ENCODE measurements around the gene VPS13C. TPM values are rescaled to one million over a fixed set of nuclear protein-coding genes. Genes with fewer than 3 reads are reported as not detected.

Gene VPS13C
- total RNA-seq, 1 experiment from 2014 or later: 40.0 TPM

DNA sequence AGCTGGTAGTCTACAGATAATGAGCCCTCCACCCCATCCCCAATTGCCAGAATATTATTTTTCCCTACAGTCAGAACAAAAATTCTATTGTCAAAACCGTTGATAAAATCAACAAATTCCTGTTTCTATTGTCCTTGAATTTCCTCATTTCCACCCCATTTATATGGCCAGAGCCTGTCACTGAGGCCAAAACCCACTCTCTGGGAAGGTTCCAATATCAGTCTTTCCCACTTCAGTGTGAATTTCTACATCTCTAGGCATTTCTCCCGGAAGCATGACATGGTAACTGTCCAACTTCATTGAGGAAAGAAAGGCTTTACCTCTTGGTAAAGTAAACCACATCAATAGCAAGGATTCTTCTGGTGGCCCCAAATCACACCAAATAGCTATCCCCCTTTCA lies 48.2 kb upstream of the VPS13C start:
- ChIA-PET CTCF (no interaction called here), POLR2A (ENCODE audit: unreplicated experiment) (no interaction called here)
- Histone ChIP-seq H3K27me3 (ENCODE audit: insufficient read depth, low read depth) (no peaks in the 10 kb centered on the region), H2AFZ (no peak overlapping the region), H3F3A (ENCODE audit: insufficient read depth, low read depth) (peaks cover 12% of the 10 kb centered on the region; the same call in 1 of the 2 replicates), H4K20me1 (ENCODE audit: insufficient read depth) (no peaks in the 10 kb centered on the region), H3K79me2 (ENCODE audit: low read depth) (no peaks in the 10 kb centered on the region), H3K9me3 (ENCODE audit: insufficient read depth, low read depth) (no peaks in the 10 kb centered on the region), H3K4me2 (no peak overlapping the region), H3K9me2 (ENCODE audit: insufficient read depth) (no peaks in the 10 kb centered on the region), H3K4me1 (replicated peaks; ENCODE audit: insufficient read depth) (peaks cover 26% of the 10 kb centered on the region), H3K4me3 (no peak overlapping the region), H3K36me3 (ENCODE audit: low read depth) (no peaks in the 10 kb centered on the region), H3K27ac (no peak overlapping the region)
- no TSS peak for BruUV-seq (replicated peaks)
- no peak for DNase-seq
- TF ChIP-seq, protein P1, sequence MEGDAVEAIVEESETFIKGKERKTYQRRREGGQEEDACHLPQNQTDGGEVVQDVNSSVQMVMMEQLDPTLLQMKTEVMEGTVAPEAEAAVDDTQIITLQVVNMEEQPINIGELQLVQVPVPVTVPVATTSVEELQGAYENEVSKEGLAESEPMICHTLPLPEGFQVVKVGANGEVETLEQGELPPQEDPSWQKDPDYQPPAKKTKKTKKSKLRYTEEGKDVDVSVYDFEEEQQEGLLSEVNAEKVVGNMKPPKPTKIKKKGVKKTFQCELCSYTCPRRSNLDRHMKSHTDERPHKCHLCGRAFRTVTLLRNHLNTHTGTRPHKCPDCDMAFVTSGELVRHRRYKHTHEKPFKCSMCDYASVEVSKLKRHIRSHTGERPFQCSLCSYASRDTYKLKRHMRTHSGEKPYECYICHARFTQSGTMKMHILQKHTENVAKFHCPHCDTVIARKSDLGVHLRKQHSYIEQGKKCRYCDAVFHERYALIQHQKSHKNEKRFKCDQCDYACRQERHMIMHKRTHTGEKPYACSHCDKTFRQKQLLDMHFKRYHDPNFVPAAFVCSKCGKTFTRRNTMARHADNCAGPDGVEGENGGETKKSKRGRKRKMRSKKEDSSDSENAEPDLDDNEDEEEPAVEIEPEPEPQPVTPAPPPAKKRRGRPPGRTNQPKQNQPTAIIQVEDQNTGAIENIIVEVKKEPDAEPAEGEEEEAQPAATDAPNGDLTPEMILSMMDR (conservative IDR thresholded peaks at IDR 0.05): no peak
- TF ChIP-seq EZH2 (IDR thresholded peaks at IDR 0.05; ENCODE audit: low read depth): no peak
- intact Hi-C loops (cut with micrococcal nuclease; ENCODE audit: unreplicated experiment): no loop called here

DNA sequence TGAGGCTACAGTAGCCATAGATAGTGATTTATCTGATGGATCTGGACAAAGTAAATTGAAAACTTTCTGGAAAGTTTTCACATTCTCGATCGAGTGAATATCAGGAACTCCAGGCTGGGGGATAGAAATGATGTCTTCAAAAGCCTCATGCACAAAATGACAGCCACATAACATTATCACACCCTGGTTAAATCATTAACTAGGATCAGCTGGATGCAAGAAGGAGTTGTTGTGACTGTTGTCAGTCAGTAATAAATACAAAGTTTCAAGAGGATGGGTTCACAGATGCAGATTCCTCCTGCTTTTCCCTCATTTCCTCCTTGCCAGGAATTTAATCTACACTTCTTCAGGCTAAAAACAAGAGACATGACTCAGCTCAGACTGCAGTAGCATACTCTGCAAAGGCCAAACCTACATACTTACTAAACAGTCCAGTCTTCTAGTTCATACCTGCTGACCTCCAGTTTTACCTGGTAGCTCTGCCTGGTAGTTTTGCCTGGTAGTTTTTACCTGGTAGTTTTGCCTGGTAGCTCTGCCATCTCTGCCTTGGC lies 47.4 kb upstream of the VPS13C start:
- no peak overlapping the region for H3K27ac ChIP-seq
- TF ChIP-seq, protein P1 (conservative IDR thresholded peaks at IDR 0.05): no peak
- no peak for TF ChIP-seq EZH2 (IDR thresholded peaks at IDR 0.05; ENCODE audit: low read depth)

DNA sequence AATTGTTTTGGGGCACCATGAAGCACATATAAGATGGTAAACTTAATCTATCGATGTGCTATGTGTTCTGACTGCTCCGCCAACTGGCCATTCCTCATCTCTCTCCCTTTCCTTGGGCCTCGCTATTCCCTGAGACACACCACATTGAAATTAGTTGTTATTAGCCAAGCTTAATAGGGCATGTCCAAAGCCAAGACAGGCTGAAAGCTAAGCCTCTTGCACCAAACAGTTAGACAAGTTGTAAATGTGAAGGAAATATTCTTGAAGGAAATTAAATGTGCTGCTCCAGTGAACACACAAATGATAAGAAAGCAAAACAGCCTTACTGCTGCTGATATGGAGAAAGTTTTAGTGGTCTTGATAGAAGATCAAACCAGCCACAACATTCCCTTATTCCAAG lies 45.8 kb upstream of the VPS13C start:
- H3K79me2 ChIP-seq (ENCODE audit: low read depth): no peaks in the 10 kb centered on the region
- CTCF ChIA-PET: no interaction called here
- H3F3A ChIP-seq (ENCODE audit: insufficient read depth, low read depth): peaks cover 5% of the 10 kb centered on the region; the same call in 1 of the 2 replicates
- no peaks in the 10 kb centered on the region for H4K20me1 ChIP-seq (ENCODE audit: insufficient read depth)
- H3K4me2 ChIP-seq: no peak overlapping the region
- H2AFZ ChIP-seq: no peak overlapping the region
- TF ChIP-seq, protein P1 (conservative IDR thresholded peaks at IDR 0.05): no peak
- no peak for TF ChIP-seq EZH2 (IDR thresholded peaks at IDR 0.05; ENCODE audit: low read depth)
- H3K4me1 ChIP-seq (replicated peaks; ENCODE audit: insufficient read depth): peaks cover 13% of the 10 kb centered on the region
- H3K36me3 ChIP-seq (ENCODE audit: low read depth): no peaks in the 10 kb centered on the region
- H3K4me3 ChIP-seq: no peak overlapping the region
- H3K27ac ChIP-seq: no peak overlapping the region
- POLR2A ChIA-PET (ENCODE audit: unreplicated experiment): no interaction called here
- no peak for DNase-seq
- H3K27me3 ChIP-seq (ENCODE audit: insufficient read depth, low read depth): no peaks in the 10 kb centered on the region
- no peaks in the 10 kb centered on the region for H3K9me3 ChIP-seq (ENCODE audit: insufficient read depth, low read depth)
- intact Hi-C loops (cut with micrococcal nuclease; ENCODE audit: unreplicated experiment): no loop called here
- no peaks in the 10 kb centered on the region for H3K9me2 ChIP-seq (ENCODE audit: insufficient read depth)
- BruUV-seq (replicated peaks): no TSS peak

More for the DNA sequence above, 47.4 kb upstream of the VPS13C start:
- no peaks in the 10 kb centered on the region for H3K9me3 ChIP-seq (ENCODE audit: insufficient read depth, low read depth)
- no peak overlapping the region for H3K4me3 ChIP-seq
- intact Hi-C loops (cut with micrococcal nuclease; ENCODE audit: unreplicated experiment): no loop called here
- CTCF ChIA-PET: no interaction called here
- H3K27me3 ChIP-seq (ENCODE audit: insufficient read depth, low read depth): no peaks in the 10 kb centered on the region
- H3K4me1 ChIP-seq (replicated peaks; ENCODE audit: insufficient read depth): peaks cover 18% of the 10 kb centered on the region
- no peaks in the 10 kb centered on the region for H3K36me3 ChIP-seq (ENCODE audit: low read depth)
- no peaks in the 10 kb centered on the region for H3K9me2 ChIP-seq (ENCODE audit: insufficient read depth)
- no peaks in the 10 kb centered on the region for H3K79me2 ChIP-seq (ENCODE audit: low read depth)
- POLR2A ChIA-PET (ENCODE audit: unreplicated experiment): no interaction called here
- no peaks in the 10 kb centered on the region for H4K20me1 ChIP-seq (ENCODE audit: insufficient read depth)
- H3F3A ChIP-seq (ENCODE audit: insufficient read depth, low read depth): peaks cover 10% of the 10 kb centered on the region; the same call in 1 of the 2 replicates
- no peak overlapping the region for H3K4me2 ChIP-seq
- no TSS peak for BruUV-seq (replicated peaks)
- H2AFZ ChIP-seq: no peak overlapping the region
- DNase-seq: no peak
